Stimulated activated CD4-positive, alpha-beta T cell treated with anti-CD3 and anti-CD28 coated beads, Interleukin-15, amount 100 ng/mL, for 24 hours (primary cell): ENCODE results near the gene AIRE.

Experiments
- DNase-seq: peaks from one replicate; pipeline ENCODE4 v3.0.0-alpha.2; 2020

AIRE gene

DNA sequence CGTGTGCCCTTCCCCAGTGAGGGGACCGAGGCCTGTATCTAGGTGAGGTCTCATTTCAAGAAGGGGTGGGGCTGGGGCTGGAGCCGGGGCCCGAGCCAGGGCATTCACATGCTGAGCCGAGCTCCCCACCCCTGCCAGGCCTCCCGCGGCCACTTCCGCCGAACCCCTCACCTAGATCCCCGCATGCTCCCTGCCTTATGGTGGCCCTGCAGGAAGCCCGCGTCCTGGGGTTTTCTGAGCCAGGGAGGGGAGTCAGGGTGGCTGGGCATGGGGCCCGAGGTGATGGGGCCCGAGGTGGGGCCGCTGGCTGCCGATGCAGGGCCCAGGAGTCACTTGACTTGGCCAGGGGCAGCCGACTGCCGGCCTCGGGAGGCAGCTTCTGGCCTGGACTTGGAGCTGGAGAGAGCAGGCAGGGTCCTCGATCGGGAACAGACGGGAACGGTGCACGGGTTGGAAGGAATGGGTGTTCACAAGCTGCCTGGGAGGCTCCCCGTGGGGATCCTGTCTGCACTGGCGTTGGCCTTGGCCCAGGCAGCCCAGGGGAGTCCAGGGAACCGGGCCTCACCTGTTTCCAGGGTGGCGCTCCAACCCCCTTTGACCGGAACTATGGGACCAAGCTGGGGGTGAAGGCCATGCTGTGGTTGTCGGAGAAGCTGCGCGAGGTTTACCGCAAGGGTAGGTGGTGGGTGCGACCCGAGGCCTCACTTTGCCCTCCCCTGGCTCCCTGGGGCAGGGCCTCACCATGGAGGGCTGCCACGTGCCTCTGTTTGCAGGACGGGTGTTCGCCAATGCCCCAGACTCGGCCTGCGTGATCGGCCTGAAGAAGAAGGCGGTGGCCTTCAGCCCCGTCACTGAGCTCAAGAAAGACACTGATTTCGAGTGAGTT, 40.0 kb downstream of the AIRE start:
- DNase-seq: no peak

DNA sequence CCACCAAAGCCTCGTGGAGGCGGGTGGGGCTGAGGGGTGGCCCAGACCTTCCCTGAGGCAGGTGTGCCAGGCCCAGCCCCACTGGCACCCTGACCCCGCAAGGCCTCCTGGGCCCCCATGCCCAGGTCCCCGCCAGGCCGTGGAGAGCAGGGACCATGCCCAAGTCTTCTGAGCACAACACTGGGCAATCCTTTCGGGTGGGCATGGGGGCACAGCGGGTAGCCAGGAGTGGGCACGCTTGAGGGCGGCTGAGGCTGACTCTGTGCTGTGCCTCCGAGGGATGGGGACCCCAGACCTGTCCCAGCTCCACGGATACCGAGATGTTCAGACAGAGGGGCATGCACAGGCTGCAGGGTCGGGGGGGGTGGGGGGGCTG, 40.6 kb downstream of the AIRE start:
- no peak for DNase-seq

DNA sequence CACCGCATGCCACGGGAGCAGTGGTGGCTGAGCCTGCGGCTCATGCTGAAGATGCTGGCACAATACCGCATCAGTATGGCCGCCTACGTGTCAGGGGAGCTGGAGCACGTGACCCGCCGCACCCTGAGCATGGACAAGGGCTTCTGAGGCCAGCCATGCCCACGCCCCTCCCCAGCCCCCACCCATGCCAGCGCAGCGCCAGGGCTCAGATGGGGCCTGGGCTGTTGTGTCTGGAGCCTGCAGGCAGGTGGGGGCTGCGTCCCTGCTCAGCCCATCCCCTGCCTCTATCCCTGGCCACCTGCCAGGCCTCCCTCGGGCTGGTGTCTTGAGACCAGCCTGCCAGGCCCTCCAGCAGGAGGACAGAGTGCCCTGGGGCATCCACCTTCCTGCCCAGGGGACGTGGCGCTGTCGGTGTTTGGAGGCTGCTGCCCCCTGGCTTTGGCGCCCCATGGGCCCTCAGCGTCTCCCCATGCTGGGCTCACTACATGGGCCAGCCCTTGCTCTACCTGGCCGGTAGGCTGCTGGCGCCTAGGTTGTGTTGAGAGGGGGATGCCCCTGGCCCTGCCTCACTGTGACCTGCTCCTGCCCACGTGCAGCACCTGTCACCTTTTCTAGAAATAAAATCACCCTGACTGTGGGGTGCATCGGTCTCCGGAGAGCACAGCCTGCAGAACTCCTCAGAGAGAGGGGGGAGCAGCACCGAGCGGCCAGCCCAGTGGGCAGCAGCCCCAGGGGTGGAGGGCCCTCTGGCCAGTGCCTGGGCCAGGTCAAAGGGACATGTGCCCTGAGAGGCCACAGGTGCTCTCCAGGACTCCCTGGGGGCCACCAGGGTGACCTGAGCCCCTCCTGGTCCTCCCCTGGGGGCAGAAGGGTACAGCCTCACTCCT, 41.3 kb downstream of the AIRE start:
- DNase-seq: no peak

DNA sequence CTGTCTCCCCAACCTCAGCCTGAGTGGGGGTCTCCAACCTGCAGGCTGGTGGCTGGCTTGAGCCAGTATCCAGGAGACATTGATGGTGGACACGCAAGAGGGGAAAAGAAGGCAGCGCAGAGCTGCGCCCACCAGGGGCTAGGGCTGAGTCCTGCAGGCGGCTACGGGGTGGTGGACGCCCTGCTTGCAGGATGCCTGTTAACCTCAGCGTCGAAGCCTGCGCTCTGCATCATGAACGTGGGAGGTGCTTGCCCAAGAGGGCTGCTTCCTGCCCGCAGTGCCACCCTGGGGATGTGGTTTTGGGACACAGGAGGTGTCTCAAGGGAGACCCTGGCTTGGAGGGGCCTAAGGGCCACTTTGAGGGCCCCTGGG, 41.9 kb downstream of the AIRE start:
- DNase-seq: no peak

DNA sequence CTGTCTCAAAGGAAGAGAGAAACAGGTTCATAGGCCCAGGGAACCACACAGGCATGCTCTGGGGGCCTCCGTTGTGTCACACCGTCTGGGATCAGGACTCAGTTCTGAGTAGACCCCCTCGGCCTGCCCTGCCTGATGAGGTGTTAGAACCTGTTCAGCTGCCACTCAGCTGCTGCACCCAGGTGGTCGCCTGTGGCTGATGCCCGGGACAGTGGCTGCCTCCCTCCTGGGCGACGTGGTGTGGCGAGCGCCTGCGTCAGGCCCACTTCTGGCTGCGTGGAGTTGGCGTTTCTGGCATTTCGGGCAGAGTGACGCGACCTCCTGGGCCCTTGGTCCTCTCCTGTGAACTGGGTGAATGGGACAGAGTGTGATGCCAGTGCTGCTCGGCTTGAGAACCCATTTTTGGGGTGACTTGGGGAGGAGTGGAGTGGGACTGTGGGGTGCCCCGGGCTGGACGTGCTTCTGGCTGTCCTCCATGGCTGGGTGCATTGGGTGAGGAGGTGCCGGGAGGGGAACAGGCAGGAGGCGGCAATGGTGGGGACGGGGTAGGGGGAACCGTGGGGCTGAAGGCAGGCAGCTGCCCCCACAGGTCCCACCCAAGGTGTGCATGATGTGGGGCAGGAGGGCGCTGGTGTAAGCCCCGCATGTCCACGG, 42.7 kb downstream of the AIRE start:
- no peak for DNase-seq

DNA sequence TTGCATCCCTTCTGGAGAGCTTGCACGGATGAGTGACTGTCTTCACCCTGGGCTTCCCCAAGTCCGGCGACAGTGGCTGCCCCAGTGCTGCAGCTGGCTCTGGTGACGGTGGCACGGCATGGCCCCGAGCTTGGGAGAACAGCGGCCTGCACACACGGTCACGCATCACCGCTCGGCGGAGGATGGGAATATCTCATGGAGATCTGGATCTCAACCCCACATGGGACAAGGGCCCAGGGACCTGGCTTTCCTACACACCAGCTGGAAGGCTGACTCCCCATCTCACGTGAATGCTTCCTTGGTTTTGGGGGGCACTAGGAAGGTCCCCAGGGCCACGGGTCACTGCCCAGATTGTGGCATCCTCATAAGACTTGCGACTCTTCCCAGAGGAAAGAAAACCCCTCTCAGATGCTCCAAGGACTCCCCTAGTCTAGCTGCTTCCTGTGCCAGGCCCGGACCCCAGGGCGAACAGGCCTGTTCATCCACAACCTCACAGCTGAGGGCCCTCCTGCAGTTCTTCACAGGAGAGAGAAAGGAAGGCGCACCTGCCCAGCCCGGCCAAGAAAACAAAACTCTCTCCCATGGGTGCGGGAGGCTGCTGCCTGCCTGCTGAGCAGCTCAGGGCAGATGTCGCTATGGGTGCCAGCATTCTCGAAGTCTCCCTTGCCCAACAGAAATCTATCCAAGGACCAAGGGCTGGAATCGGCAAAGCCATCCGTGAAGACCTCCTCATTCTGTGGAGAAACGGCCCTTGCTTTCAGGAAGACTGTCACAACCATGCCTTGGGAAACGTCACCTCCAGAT, 43.6 kb downstream of the AIRE start:
- DNase-seq: no peak

GRCh38 chr21:44329971-44330681, 44.5 kb downstream of the AIRE start:
- DNase-seq: no peak

- no peak for DNase-seq
Observed at GRCh38 chr21:44330698-44331097, 45.0 kb downstream of the AIRE start.

DNA sequence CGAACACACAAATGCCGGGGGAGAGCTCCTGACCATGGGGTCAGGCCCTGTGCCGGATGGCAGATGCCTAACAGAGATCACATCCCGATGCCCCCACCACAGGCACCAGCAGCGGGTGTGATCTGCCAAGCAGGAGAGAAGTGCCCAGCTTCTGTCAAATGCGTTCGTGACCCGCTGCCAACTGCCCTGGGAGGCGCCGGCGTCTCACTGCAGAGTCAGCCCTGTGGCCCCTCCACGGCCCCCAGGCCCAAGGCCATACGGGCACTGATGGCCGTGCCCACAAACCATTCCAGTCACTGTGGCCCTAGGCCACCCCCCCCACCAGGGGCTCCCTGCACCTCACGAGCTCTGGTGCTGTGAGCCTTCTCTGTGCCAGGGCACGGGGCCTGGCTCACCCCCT, 45.5 kb downstream of the AIRE start:
- no peak for DNase-seq

GRCh38 chr21:44331650-44332307, 46.1 kb downstream of the AIRE start:
- DNase-seq: no peak

GRCh38 chr21:44332383-44332782, 46.7 kb downstream of the AIRE start:
- no peak for DNase-seq

DNA sequence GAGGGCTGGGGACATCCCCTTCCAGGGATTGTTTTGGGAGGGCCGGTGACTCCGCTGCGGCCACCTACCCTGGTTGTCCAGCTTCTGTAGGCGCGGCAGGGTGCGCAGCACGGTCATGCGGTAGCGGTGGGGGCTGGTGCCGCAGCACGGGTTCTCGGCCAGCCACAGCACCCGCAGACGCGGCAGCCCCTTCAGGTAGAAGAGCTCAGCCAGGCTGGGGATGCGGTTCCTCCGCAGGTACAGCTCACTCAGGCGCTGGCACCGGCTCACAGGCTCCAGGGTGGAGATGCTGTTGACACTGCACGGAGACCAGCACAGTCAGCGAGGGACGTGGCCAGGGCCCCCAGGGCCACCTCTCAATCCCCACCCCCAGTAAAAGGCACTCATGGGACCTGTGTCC, 47.3 kb downstream of the AIRE start:
- DNase-seq: no peak

DNA sequence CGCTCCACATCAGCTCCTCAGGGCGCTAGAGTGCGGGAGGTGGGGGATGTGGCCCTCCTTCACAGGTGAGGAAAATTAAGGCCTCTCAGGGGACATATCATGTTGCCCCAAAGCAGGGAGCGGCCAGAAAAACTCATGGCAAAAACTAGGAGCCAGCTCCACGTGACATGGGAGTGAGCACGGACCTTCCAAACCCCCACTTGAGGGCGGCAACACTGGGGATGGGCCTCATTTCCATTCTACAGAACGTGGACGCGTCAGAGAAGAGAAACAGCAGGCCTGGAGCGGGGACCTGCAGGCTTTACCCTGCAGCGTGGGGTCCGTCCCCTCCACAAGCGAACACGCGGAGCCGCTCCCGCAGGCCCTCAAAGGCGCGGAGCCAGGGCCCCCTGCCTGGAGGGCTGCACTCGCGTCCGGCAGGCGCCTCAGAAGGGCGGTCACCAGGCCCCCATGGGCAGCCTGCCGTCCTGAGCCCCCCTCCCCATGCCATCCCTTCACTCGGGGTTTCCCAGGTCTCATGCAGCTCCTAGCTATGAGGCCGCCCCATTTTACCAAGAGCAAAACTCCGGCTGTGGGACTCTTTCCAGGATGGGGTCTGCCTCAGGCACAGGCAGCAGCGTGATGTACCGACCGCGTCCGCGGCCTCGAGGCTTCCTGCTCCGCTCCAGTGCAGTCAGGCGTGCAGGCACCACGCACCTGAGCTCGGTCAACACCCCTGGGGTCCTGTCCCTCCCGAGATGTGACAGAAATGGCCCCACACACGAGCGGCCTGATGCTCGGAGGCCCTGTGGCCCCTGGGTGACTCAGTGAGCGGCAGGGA, 48.0 kb downstream of the AIRE start:
- DNase-seq: no peak

GRCh38 chr21:44334329-44335030, 48.8 kb downstream of the AIRE start:
- DNase-seq: no peak

DNA sequence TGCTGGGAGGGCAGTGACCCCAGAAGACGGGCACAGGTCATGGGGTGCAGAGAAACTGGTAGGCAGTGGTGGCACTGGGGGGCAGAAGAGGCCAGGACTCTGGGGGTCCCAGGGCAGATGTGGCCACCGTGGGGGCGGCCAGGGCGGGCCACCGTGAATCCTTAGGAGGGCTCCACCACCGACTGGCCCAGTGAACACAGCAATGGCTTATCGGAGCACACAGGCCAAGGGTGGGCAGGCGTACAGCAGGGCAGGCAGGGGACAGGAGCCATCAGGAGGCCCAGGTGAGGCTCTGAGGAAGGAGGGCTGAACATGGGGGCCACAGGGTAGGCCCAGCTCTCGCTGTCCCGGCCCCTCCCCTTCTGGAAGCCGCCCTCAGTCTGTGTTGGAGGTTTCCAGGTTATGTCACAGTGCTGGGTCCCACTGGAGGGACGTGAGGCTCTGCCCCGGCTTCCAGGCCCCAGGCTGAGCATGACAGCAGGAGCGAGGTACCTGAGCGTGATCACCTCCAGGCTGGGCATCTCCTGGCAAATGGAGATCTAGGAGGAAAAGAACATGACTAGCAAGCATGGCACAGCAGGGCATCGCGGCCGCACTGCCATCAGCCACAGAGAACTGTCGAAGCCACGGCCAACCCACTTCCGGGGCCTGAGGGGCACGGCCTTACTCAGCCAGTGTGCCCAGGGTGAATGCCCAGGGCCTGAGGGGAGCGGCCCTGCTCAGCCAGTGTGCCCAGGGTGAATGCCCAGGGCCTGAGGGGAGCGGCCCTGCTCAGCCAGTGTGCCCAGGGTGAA, 49.8 kb downstream of the AIRE start:
- no peak for DNase-seq

DNA sequence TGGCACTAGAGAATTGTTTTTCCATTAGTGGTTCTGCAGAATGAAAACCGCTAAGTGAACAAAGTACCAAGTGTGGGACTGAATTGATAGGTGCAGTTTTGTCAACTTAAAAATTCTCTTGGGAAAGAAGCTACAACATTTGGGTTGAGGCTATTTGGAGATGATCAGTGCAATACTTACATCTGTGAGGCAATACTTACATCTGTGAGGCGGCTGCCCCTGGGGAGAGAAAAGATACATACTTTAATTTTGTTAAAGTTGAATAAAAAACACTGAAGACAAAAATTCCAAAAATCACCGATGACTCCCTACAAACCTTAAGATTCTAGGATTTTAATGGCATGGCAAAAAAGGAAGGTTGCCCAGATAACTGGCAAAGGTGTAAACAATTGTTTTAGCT, 51.8 kb downstream of the AIRE start:
- no peak for DNase-seq

DNA sequence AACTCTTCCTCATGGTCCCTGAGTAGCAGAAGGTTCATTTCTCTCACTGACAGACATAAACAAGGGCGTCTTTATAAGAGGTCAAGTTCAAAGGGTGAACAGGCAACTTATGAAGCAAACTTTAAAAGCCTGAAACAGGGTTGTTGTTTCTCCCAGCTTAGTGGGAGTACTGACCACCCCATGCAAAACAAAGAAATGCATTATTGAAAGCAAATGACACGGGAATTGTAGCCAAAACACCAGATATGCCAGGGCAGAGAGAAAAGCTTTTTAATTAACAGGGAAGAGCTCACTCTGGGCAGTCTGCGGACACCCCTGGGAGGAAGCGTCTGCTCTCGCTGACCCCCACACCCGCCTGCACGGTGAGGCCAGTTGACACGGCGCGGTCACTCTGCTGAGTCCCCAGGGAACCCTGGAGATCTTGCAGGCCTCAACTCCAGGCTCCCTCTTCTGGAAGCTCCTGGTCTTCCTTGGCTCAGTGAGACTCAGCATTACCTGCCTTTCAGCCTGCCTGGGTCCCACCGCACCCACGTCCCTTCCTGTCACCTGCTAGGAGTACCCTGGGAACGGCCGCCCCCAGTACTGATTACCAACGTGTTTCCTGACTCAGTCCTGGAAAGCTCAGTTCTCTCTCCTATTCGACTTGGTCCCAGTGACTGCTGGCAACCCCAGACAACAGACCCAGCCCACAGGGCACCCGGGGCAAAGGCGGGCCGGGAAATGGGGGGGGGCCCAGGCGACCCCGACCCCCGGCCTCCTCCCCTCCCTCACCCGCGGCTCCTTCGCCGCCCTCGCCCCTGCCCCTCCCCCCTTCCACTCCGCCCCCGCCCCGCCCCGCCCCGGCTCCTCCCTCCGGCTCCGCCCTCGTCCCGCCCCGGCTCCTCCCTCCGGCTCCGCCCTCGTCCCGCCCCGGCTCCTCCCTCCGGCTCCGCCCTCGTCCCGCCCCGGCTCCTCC, 52.5 kb downstream of the AIRE start:
- peak; percentile 45 for DNase-seq
